HG02610 (cell line): ENCODE results near the gene APOE.
"Not testable (repeated sequence)": the region's sequence is repeated elsewhere in the genome, so short reads cannot be mapped to it uniquely, and the experiment has no call there.

Experiments
- ATAC-seq: cut with Tn5 transposase; IDR thresholded peaks from one replicate; pipeline ENCODE4 v1.9.1; 2021; ENCODE audit warnings: mild to moderate bottlenecking, moderate library complexity; ENCODE audit not compliant: unreplicated experiment

The APOE gene

GRCh38 chr19:44905437-44906160 is at the start of gene APOE:
APOE (plus strand) TSS chr19:44905796; CDS start chr19:44906625, 829 bp downstream.
- ATAC-seq, result no peak

GRCh38 chr19:44856421-44857083 is 49.0 kb upstream of the APOE start:
- no peak for ATAC-seq

GRCh38 chr19:44857837-44858236 is 47.8 kb upstream of the APOE start:
- ATAC-seq, result no peak

GRCh38 chr19:44861576-44861975 is 44.0 kb upstream of the APOE start:
- not testable (repeated sequence) for ATAC-seq

- no peak for ATAC-seq
Observed at GRCh38 chr19:44863990-44864389, 41.6 kb upstream of the APOE start.

- ATAC-seq, result no peak
Observed at GRCh38 chr19:44865196-44865767, 40.3 kb upstream of the APOE start.

- ATAC-seq, result no peak
Observed at GRCh38 chr19:44866664-44867063, 38.9 kb upstream of the APOE start.

GRCh38 chr19:44867578-44867977 is 38.0 kb upstream of the APOE start:
- ATAC-seq, result no peak

GRCh38 chr19:44869733-44870470 is 35.7 kb upstream of the APOE start:
- no peak for ATAC-seq

GRCh38 chr19:44871809-44872208 is 33.8 kb upstream of the APOE start:
- no peak for ATAC-seq

- ATAC-seq, result no peak
Observed at GRCh38 chr19:44872661-44873060, 32.9 kb upstream of the APOE start.

GRCh38 chr19:44874317-44874716 is 31.3 kb upstream of the APOE start:
- no peak for ATAC-seq

- no peak for ATAC-seq
Observed at GRCh38 chr19:44875666-44876451, 29.7 kb upstream of the APOE start.

- ATAC-seq, result no peak
Observed at GRCh38 chr19:44876930-44877535, 28.6 kb upstream of the APOE start.

GRCh38 chr19:44878120-44878865 is 27.3 kb upstream of the APOE start:
- ATAC-seq, result no peak

GRCh38 chr19:44879309-44880065 is 26.1 kb upstream of the APOE start:
- ATAC-seq, result no peak

- no peak for ATAC-seq
Observed at GRCh38 chr19:44882063-44882462, 23.5 kb upstream of the APOE start.

GRCh38 chr19:44882619-44883397 is 22.8 kb upstream of the APOE start:
- ATAC-seq, result not testable (repeated sequence)
